Cardiac fibroblast (primary cell): ENCODE measurements around the gene CNOT1.
"Not testable (repeated sequence)": the region's sequence is repeated elsewhere in the genome, so short reads cannot be mapped to it uniquely, and the experiment has no call there.

Experiments
- DNase-seq, 2 donors: peaks; one replicate each; pipeline versions ENCODE4 v3.0.0 to v3.0.0-alpha.2; 2010; ENCODE audit warnings: low read depth in 2 of 2
- H3K4me3 ChIP-seq, 2 donors: replicated peaks in 1 of 2; 1 replicate in 1 of 2; 2 replicates in 1 of 2; pipeline ENCODE4 v1.5.1; 2011; ENCODE audit warnings: low read depth in 2 of 2, low read length in 2 of 2, mild to moderate bottlenecking in 2 of 2, moderate library complexity in 1 of 2
- TF ChIP-seq, protein P1 (sequence below): IDR thresholded peaks from one replicate; pipeline ENCODE4 v1.5.1; 2011; ENCODE audit warnings: low read depth, mild to moderate bottlenecking, low read length, inconsistent platforms

The CNOT1 gene

DNA sequence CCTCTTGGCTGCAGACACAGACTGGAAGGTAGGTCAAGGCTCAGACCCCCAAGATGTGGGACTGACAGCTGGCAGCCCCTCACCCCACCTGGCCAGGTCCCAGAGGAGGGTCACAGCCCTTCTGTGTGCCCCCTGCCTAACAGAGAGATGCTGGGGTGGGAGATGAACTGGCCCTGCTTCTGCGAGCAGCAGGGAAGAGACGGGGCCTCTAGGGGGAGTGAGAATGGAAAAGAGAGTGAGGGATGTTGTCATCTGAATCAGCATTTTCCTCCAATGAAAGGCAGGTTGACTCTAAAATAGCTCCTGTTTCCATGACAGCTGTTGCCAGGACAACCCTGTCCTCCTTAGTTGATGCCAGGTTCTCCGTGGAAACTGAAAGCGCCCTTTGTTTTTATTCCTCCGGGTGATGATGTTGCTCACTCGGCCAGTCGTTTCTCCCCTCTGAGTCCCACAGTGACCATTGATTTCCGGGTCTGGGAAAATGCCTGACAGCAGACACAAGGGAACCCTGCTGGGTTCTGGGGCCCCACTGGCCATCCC lies 134.6 kb downstream of the CNOT1 start:
- TF ChIP-seq, protein P1, sequence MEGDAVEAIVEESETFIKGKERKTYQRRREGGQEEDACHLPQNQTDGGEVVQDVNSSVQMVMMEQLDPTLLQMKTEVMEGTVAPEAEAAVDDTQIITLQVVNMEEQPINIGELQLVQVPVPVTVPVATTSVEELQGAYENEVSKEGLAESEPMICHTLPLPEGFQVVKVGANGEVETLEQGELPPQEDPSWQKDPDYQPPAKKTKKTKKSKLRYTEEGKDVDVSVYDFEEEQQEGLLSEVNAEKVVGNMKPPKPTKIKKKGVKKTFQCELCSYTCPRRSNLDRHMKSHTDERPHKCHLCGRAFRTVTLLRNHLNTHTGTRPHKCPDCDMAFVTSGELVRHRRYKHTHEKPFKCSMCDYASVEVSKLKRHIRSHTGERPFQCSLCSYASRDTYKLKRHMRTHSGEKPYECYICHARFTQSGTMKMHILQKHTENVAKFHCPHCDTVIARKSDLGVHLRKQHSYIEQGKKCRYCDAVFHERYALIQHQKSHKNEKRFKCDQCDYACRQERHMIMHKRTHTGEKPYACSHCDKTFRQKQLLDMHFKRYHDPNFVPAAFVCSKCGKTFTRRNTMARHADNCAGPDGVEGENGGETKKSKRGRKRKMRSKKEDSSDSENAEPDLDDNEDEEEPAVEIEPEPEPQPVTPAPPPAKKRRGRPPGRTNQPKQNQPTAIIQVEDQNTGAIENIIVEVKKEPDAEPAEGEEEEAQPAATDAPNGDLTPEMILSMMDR, result peak; percentile 81
- peak; percentile 98 to 99 for DNase-seq
- peak overlapping the region; percentile 1 to 20 for H3K4me3 ChIP-seq

GRCh38 chr16:58493756-58494431 lies 135.7 kb downstream of the CNOT1 start:
- TF ChIP-seq, protein P1, result no peak
- H3K4me3 ChIP-seq, result no peak overlapping the region
- no peak for DNase-seq

GRCh38 chr16:58492735-58493134 lies 136.9 kb downstream of the CNOT1 start:
- TF ChIP-seq, protein P1, result no peak

DNA sequence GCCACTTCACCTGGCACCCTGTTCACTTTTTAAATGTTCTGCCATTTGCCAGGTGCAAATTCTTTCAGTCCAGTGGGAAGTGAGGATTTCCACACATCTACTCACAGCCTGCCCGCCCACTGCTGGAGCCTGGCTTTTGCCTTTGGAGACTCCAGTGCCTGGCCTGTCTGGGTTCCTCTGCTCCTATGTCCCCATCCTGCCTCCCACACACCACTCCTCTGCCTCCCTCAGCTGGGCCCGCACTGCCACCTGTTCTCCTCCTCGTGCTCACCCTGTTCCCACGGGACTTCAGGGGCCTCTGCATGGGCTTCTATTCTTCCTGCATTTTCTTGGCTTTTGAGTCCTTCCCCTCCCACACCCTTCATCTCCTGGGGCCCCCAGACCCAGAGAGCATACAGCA lies 137.6 kb downstream of the CNOT1 start:
- DNase-seq, result no peak
- TF ChIP-seq, protein P1, result no peak

More at GRCh38 chr16:58492735-58493134, 136.9 kb downstream of the CNOT1 start:
- no peak for DNase-seq
- no peak overlapping the region for H3K4me3 ChIP-seq

GRCh38 chr16:58490539-58490938 lies 139.1 kb downstream of the CNOT1 start:
- not testable (repeated sequence) for DNase-seq, H3K4me3 ChIP-seq

More for the DNA sequence above, 137.6 kb downstream of the CNOT1 start:
- H3K4me3 ChIP-seq, result no peak overlapping the region

GRCh38 chr16:58490065-58490464 lies 139.6 kb downstream of the CNOT1 start:
- DNase-seq, result no peak
- TF ChIP-seq, protein P1, result no peak
- no peak overlapping the region for H3K4me3 ChIP-seq

DNA sequence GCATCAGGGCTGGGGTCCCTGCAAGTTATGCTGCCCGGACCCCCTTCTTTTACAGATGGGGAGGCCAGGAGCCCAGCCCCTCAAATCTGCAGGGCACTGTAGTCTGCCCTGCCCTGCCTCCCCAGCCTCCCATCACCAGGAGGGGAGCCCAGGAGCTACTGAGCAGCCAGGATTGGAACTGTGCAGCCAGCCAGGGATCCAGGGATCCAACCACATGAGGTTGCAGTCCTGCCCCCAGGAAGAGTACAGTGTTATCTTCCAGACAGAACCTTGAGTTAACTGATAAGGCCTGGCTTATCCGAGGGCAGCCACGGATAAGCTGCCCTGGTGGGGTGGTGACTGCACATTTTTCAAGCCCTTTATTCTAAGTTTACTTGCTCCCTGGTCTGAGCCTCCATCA lies 141.1 kb downstream of the CNOT1 start:
- TF ChIP-seq, protein P1, result no peak
- no peak overlapping the region for H3K4me3 ChIP-seq
- DNase-seq, result no peak
